DOHH2 (cell line): ENCODE data around the gene SAMD7.

Source experiments
- EZH2phosphoT487 ChIP-seq: fragments of 200-600 bp; sonication (generic); IDR thresholded peaks from 2 replicates; pipeline ENCODE4 v1.6.1; 2017; ENCODE audit warnings: borderline replicate concordance, mild to moderate bottlenecking, antibody characterized with exemption, low read length, moderate library complexity, mixed read lengths
- TF ChIP-seq, protein P1 (sequence below): fragments of 200-600 bp; sonication (generic); IDR thresholded peaks from one replicate; pipeline ENCODE4 v1.5.1; 2014; ENCODE audit warnings: antibody characterized with exemption, mild to moderate bottlenecking, low read depth, low read length; ENCODE audit not compliant: poor library complexity, severe bottlenecking

DNA sequence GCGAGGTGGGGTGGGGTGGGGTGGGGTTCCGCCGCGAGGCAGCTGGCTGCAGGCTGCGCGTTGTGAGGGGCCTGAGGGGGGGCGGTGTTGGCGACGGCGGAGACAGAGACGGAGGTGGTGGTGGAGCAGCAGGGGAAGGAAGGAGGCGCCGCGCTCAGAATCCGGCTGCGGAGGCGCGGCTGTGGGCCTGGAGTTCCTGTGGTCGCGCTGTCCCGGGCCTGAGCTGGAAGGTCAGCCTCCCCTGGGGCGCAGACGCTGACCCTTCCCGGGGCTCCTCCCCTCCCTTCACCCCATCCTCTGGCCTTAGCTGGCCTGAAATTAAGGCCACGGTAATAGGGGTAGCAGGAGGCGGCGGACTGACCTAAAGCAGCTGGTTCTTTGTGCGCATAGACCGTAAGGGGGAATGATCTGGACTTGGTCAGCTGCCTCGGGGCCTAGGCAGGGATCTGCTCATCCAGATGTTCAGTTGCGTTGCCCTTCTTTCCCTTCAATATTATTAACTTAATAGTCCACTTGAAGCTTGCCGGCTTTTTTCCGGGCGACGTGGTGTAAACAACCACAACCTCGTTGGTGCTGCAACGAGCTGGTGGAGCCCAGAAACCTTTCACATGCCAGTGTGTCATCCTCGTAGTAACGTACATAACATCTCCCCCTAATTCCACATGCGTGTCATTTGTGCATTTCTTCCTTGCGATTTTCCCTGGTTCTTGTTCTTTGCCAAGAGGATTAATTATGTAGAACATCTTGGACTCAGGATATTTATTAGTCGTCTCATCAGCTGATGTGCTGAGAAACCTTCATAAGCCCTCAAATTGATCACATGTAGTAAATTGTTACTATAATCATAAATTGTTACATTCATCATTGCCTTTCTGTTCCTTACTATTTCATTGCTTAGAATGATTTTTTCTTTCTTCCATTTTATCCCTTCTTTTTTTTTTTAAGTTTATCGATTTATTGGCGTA lies 55.9 kb downstream of the SAMD7 start:
- TF ChIP-seq, protein P1, sequence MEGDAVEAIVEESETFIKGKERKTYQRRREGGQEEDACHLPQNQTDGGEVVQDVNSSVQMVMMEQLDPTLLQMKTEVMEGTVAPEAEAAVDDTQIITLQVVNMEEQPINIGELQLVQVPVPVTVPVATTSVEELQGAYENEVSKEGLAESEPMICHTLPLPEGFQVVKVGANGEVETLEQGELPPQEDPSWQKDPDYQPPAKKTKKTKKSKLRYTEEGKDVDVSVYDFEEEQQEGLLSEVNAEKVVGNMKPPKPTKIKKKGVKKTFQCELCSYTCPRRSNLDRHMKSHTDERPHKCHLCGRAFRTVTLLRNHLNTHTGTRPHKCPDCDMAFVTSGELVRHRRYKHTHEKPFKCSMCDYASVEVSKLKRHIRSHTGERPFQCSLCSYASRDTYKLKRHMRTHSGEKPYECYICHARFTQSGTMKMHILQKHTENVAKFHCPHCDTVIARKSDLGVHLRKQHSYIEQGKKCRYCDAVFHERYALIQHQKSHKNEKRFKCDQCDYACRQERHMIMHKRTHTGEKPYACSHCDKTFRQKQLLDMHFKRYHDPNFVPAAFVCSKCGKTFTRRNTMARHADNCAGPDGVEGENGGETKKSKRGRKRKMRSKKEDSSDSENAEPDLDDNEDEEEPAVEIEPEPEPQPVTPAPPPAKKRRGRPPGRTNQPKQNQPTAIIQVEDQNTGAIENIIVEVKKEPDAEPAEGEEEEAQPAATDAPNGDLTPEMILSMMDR, result no peak
- TF ChIP-seq EZH2phosphoT487, result no peak
